Measurements from ENCODE around the gene GPR180. TPM values are rescaled to one million over a fixed set of nuclear protein-coding genes. Genes with fewer than 3 reads are reported as not detected.

The GPR180 gene
- total RNA-seq, 1 experiment from 2014 or later, result 5.6 TPM

DNA sequence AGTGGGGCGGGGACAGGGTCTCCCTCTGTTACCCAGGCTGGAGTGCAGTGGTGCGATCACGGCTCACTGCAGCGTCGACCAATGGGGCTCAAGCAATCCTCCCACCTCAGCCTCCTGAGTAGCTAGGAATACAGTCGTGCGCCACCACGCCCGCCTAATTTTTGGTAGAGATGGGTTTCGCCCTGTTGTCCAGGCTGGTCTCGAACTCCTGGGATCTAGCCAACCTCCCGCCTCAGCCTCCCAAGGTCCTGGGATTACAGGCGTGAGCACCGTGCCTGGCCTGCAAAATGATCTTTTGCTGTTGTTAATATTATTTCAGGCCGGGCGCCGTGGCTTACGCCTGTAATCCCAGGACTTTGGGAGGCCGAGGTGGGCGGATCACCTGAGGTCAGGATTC lies 5.1 kb upstream of the GPR180 start:
- peaks cover 5% of the 10 kb centered on the region; the same call in 1 of the 2 replicates for H3K36me3 ChIP-seq (ENCODE audit: low read depth, low read length)
- no peaks in the 10 kb centered on the region for H3K27me3 ChIP-seq (ENCODE audit: low read length)
- peaks cover 19% of the 10 kb centered on the region for H3K4me1 ChIP-seq (ENCODE audit: insufficient read depth, low read length)
- H3K4me3 ChIP-seq (ENCODE audit: low read length), result peak overlapping the region; percentile 94
- intact Hi-C loops (cut with micrococcal nuclease), result no loop called here
- H3K79me2 ChIP-seq (ENCODE audit: low read length), result peaks cover 30% of the 10 kb centered on the region
- ChIA-PET POLR2A (ENCODE audit: unreplicated experiment) (interaction anchor here (0.6 kb wide), 1 partner anchor 509 kb away, joined by 3 read pairs; no protein-coding TSS in a partner anchor), CTCF (interaction anchor here (0.6 kb wide), 2 partner anchors 23 to 45 kb away, joined by 3 to 5 read pairs; no protein-coding TSS in a partner anchor)
- peak overlapping the region; percentile 96 for H3K4me2 ChIP-seq (ENCODE audit: low read length)
- TF ChIP-seq EZH2 (IDR thresholded peaks at IDR 0.05; ENCODE audit: low read length, unreplicated experiment), result no peak
- TF ChIP-seq, protein P1, sequence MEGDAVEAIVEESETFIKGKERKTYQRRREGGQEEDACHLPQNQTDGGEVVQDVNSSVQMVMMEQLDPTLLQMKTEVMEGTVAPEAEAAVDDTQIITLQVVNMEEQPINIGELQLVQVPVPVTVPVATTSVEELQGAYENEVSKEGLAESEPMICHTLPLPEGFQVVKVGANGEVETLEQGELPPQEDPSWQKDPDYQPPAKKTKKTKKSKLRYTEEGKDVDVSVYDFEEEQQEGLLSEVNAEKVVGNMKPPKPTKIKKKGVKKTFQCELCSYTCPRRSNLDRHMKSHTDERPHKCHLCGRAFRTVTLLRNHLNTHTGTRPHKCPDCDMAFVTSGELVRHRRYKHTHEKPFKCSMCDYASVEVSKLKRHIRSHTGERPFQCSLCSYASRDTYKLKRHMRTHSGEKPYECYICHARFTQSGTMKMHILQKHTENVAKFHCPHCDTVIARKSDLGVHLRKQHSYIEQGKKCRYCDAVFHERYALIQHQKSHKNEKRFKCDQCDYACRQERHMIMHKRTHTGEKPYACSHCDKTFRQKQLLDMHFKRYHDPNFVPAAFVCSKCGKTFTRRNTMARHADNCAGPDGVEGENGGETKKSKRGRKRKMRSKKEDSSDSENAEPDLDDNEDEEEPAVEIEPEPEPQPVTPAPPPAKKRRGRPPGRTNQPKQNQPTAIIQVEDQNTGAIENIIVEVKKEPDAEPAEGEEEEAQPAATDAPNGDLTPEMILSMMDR (conservative IDR thresholded peaks at IDR 0.05; ENCODE audit: low read depth, low read length), result no peak
- no peak for TF ChIP-seq EZH2phosphoT487 (IDR thresholded peaks at IDR 0.05; ENCODE audit: borderline replicate concordance, low read length)
- no peaks in the 10 kb centered on the region for H3K9me3 ChIP-seq (ENCODE audit: low read length)
- H2AFZ ChIP-seq (ENCODE audit: low read length), result peak overlapping the region; percentile 96
- DNase-seq, result no peak
- no peak overlapping the region for H3K27ac ChIP-seq (ENCODE audit: low read length)
- no peak for ATAC-seq
- no peaks in the 10 kb centered on the region for H3F3A ChIP-seq (ENCODE audit: low read length, unreplicated experiment)
- peaks cover 8% of the 10 kb centered on the region; the same call in 1 of the 2 replicates for H4K20me1 ChIP-seq (ENCODE audit: low read length)
- no peaks in the 10 kb centered on the region for H3K9me2 ChIP-seq (replicated peaks; ENCODE audit: low read length)
- H3K9ac ChIP-seq (ENCODE audit: low read length), result peak overlapping the region; percentile 93
- BruUV-seq (replicated peaks), result no TSS peak

DNA sequence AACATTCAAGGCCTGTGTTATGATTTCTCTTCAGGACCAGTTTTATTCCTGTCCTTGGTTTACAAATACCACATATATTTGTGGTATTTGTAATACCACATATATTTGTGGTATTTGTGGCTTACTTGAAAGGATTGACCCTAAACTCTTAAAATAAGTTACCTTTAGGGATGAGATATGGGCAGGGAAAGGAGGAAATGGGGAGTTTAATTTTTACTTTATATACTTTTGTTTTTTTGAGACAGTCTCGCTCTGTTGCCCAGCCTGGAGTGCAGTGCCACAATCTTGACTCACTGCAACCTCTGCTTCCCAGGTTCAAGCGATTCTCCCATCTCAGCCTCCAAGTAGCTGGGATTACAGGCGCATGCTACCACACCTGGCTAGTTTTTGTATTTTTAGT lies 3.4 kb upstream of the GPR180 start:
- Histone ChIP-seq H3K4me1 (ENCODE audit: insufficient read depth, low read length) (peaks cover 26% of the 10 kb centered on the region), H3F3A (ENCODE audit: low read length, unreplicated experiment) (no peaks in the 10 kb centered on the region), H2AFZ (ENCODE audit: low read length) (no peak overlapping the region), H3K9me2 (replicated peaks; ENCODE audit: low read length) (no peaks in the 10 kb centered on the region), H3K27ac (ENCODE audit: low read length) (no peak overlapping the region), H3K4me3 (ENCODE audit: low read length) (no peak overlapping the region), H3K4me2 (ENCODE audit: low read length) (no peak overlapping the region), H3K9ac (ENCODE audit: low read length) (no peak overlapping the region), H3K36me3 (ENCODE audit: low read depth, low read length) (no peaks in the 10 kb centered on the region), H4K20me1 (ENCODE audit: low read length) (peaks cover 8% of the 10 kb centered on the region; the same call in 1 of the 2 replicates), H3K27me3 (ENCODE audit: low read length) (no peaks in the 10 kb centered on the region), H3K9me3 (ENCODE audit: low read length) (no peaks in the 10 kb centered on the region), H3K79me2 (ENCODE audit: low read length) (peaks cover 39% of the 10 kb centered on the region)
- no TSS peak for BruUV-seq (replicated peaks)
- intact Hi-C loops (cut with micrococcal nuclease), result no loop called here
- no peak for DNase-seq
- no peak for ATAC-seq
- ChIA-PET POLR2A (ENCODE audit: unreplicated experiment) (no interaction called here), CTCF (no interaction called here)
- TF ChIP-seq EZH2phosphoT487 (IDR thresholded peaks at IDR 0.05; ENCODE audit: borderline replicate concordance, low read length) (no peak), EZH2 (IDR thresholded peaks at IDR 0.05; ENCODE audit: low read length, unreplicated experiment) (no peak)
- TF ChIP-seq, protein P1 (conservative IDR thresholded peaks at IDR 0.05; ENCODE audit: low read depth, low read length), result no peak

DNA sequence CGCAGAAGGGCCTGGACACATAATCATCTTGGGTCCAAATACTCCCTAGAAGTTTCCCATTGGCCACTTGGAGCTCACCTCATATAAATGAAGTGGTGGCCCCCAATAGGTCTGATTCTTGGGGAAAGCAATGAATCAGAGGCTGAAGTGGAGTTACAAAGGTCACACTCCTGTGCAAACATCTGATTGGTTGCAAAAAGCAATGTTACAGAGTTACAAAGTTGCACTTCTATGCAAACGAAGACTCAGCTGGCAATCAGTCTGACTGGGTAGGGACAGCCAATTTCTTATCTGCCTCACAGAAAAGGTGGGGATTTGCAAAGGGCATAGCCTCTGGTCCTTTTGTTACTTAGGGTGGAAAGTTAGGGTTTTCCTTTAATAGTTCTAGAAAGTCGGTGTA lies 1.8 kb upstream of the GPR180 start:
- no peaks in the 10 kb centered on the region for H3K9me3 ChIP-seq (ENCODE audit: low read length)
- no peak overlapping the region for H3K4me3 ChIP-seq (ENCODE audit: low read length)
- no peaks in the 10 kb centered on the region for H4K20me1 ChIP-seq (ENCODE audit: low read length)
- no peaks in the 10 kb centered on the region for H3K9me2 ChIP-seq (replicated peaks; ENCODE audit: low read length)
- H3K36me3 ChIP-seq (ENCODE audit: low read depth, low read length), result no peaks in the 10 kb centered on the region
- H2AFZ ChIP-seq (ENCODE audit: low read length), result no peak overlapping the region
- no TSS peak for BruUV-seq (replicated peaks)
- DNase-seq, result no peak
- no peaks in the 10 kb centered on the region for H3K27me3 ChIP-seq (ENCODE audit: low read length)
- H3K27ac ChIP-seq (ENCODE audit: low read length), result no peak overlapping the region
- ChIA-PET CTCF (no interaction called here), POLR2A (ENCODE audit: unreplicated experiment) (no interaction called here)
- H3K4me2 ChIP-seq (ENCODE audit: low read length), result no peak overlapping the region
- no peak overlapping the region for H3K9ac ChIP-seq (ENCODE audit: low read length)
- H3K79me2 ChIP-seq (ENCODE audit: low read length), result peaks cover 31% of the 10 kb centered on the region
- TF ChIP-seq EZH2 (IDR thresholded peaks at IDR 0.05; ENCODE audit: low read length, unreplicated experiment) (no peak), EZH2phosphoT487 (IDR thresholded peaks at IDR 0.05; ENCODE audit: borderline replicate concordance, low read length) (no peak)
- TF ChIP-seq, protein P1 (conservative IDR thresholded peaks at IDR 0.05; ENCODE audit: low read depth, low read length), result no peak
- intact Hi-C loops (cut with micrococcal nuclease), result loop anchor here (2.0 kb wide), 1 partner anchor 51 kb away; no protein-coding TSS in a partner anchor
- no peaks in the 10 kb centered on the region for H3F3A ChIP-seq (ENCODE audit: low read length, unreplicated experiment)
- peaks cover 11% of the 10 kb centered on the region for H3K4me1 ChIP-seq (ENCODE audit: insufficient read depth, low read length)
- ATAC-seq, result no peak
